ENCODE results near the gene KLB. TPM values are rescaled to one million over a fixed set of nuclear protein-coding genes. Genes with fewer than 3 reads are reported as not detected.
A peak's percentile ranks its signal among the peaks of the same experiment; 100 is the strongest.

KLB gene
- total and polyA plus RNA-seq, 4 donors: 13.5 to 31.0 (median 22.8) TPM

DNA sequence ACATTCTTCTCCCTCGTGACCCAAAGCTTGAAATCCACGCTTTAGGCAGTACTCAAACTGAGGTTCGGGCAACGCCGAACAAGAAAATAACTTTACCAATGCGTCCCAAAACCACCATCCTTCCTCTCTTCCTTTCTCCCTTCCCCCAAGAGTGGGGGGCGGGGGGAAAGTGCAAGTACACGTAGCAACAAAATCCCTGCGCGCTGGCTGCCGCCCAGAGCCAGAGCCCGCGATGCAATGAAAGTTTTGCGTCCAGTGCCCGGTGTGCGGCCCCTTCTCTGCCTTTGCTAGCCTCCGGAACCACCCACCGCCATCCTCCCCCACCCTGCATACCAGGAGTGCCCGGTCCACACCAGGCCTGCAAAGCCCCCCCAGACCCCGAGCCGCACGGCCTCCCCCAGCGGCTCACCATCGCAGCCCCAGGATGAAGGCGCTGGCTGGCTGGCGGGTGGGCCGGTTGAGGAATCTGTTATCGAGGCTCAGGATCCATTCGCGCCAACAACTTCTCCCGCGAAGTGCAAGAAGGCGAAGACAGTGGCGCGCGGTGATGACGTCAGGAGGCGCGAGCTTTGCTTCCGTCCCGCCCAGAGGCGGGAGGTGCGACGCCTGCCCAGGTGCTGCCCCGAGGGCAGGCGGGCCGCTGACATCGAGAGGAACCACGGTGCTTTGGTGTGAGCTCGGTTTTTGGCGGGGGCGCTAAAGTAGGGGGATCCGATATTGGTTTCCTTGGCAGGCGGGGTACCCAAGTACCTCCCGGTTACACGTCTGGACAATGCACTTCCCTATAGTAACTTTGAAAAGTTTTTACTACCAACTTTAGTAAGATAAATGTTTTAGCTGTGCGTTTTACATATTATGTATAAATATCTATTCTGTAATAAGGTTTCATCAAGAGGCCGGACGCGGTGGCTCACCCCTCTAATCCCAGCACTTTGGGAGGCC is 40.6 kb upstream of the KLB start, which contains the start of gene RFC1:
Gene RFC1, minus strand, starts transcription at position 533 of the 942 bp plus-strand sequence. Its CDS starts 121 bp downstream, at position 412.
- H3K4me3 ChIP-seq (ENCODE audit: low read depth in 1 of 3, low read length in 3 of 3): peak within 1 kb of the TSS; percentile 88 to 95 (median 91)

More for the DNA sequence above, 40.6 kb upstream of the KLB start, which contains the start of gene RFC1:
- peak within 1 kb of the TSS; percentile 94 to 97 for H3K27ac ChIP-seq (ENCODE audit: low read depth in 1 of 2, low read length in 2 of 2)
- H3K4me1 ChIP-seq (ENCODE audit: control insufficient read depth in 4 of 4, insufficient read depth in 4 of 4, low read length in 3 of 4): peaks cover 8 to 38% (median 25%) of the 10 kb centered on the region in 4 donors
- no peaks in the 10 kb centered on the region for H3K27me3 ChIP-seq (ENCODE audit: control insufficient read depth in 4 of 4, insufficient read depth in 4 of 4, low read length in 3 of 4)
- peak within 1 kb of the TSS; percentile 77 to 95 for H3K9ac ChIP-seq (ENCODE audit: low read depth in 1 of 2, low read length in 2 of 2)
- DNase-seq (ENCODE audit: low spot score): peak; percentile 94
- peaks cover 0 to 2% (median 0%) of the 10 kb centered on the region in 4 donors for H3K36me3 ChIP-seq (ENCODE audit: control insufficient read depth in 4 of 4, insufficient read depth in 3 of 4, low read depth in 1 of 4, low read length in 3 of 4)
- 4% methylated on average over 60 of the region's 60 CpGs for WGBS
- H3K9me3 ChIP-seq (ENCODE audit: control insufficient read depth in 4 of 4, low read length in 3 of 4): no peaks in the 10 kb centered on the region
- peak; percentile 55 for TF ChIP-seq SP1 (IDR thresholded peaks at IDR 0.05)
- TF ChIP-seq YY1 (IDR thresholded peaks at IDR 0.05): peak; percentile 56
- peak in 1 of 2 donors; percentile 70 for TF ChIP-seq GABPA (IDR thresholded peaks at IDR 0.05 in 1 of 2, conservative IDR thresholded peaks at IDR 0.05 in 1 of 2)
- TF ChIP-seq, protein P1, sequence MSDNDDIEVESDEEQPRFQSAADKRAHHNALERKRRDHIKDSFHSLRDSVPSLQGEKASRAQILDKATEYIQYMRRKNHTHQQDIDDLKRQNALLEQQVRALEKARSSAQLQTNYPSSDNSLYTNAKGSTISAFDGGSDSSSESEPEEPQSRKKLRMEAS (IDR thresholded peaks at IDR 0.05): peak; percentile 74
- TF ChIP-seq, protein P2, sequence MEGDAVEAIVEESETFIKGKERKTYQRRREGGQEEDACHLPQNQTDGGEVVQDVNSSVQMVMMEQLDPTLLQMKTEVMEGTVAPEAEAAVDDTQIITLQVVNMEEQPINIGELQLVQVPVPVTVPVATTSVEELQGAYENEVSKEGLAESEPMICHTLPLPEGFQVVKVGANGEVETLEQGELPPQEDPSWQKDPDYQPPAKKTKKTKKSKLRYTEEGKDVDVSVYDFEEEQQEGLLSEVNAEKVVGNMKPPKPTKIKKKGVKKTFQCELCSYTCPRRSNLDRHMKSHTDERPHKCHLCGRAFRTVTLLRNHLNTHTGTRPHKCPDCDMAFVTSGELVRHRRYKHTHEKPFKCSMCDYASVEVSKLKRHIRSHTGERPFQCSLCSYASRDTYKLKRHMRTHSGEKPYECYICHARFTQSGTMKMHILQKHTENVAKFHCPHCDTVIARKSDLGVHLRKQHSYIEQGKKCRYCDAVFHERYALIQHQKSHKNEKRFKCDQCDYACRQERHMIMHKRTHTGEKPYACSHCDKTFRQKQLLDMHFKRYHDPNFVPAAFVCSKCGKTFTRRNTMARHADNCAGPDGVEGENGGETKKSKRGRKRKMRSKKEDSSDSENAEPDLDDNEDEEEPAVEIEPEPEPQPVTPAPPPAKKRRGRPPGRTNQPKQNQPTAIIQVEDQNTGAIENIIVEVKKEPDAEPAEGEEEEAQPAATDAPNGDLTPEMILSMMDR (IDR thresholded peaks at IDR 0.05; ENCODE audit: low read depth, low read length, missing input control): no peak
- peak in 1 of 2 donors; percentile 45 for TF ChIP-seq HNF4A (conservative IDR thresholded peaks at IDR 0.05)
- TF ChIP-seq, protein P3, sequence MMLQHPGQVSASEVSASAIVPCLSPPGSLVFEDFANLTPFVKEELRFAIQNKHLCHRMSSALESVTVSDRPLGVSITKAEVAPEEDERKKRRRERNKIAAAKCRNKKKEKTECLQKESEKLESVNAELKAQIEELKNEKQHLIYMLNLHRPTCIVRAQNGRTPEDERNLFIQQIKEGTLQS (IDR thresholded peaks at IDR 0.05): no peak
- TF ChIP-seq, protein P4, sequence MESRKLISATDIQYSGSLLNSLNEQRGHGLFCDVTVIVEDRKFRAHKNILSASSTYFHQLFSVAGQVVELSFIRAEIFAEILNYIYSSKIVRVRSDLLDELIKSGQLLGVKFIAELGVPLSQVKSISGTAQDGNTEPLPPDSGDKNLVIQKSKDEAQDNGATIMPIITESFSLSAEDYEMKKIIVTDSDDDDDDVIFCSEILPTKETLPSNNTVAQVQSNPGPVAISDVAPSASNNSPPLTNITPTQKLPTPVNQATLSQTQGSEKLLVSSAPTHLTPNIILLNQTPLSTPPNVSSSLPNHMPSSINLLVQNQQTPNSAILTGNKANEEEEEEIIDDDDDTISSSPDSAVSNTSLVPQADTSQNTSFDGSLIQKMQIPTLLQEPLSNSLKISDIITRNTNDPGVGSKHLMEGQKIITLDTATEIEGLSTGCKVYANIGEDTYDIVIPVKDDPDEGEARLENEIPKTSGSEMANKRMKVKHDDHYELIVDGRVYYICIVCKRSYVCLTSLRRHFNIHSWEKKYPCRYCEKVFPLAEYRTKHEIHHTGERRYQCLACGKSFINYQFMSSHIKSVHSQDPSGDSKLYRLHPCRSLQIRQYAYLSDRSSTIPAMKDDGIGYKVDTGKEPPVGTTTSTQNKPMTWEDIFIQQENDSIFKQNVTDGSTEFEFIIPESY (IDR thresholded peaks at IDR 0.05): peak; percentile 64
- TF ChIP-seq RXRA (IDR thresholded peaks at IDR 0.05): peak in 1 of 2 donors; percentile 32
- no peak for TF ChIP-seq FOXA2 (IDR thresholded peaks at IDR 0.05)
- no peak for TF ChIP-seq FOXA1 (IDR thresholded peaks at IDR 0.05)
- peak; percentile 6 to 39 for TF ChIP-seq RAD21 (IDR thresholded peaks at IDR 0.05)
- TF ChIP-seq, protein P5, sequence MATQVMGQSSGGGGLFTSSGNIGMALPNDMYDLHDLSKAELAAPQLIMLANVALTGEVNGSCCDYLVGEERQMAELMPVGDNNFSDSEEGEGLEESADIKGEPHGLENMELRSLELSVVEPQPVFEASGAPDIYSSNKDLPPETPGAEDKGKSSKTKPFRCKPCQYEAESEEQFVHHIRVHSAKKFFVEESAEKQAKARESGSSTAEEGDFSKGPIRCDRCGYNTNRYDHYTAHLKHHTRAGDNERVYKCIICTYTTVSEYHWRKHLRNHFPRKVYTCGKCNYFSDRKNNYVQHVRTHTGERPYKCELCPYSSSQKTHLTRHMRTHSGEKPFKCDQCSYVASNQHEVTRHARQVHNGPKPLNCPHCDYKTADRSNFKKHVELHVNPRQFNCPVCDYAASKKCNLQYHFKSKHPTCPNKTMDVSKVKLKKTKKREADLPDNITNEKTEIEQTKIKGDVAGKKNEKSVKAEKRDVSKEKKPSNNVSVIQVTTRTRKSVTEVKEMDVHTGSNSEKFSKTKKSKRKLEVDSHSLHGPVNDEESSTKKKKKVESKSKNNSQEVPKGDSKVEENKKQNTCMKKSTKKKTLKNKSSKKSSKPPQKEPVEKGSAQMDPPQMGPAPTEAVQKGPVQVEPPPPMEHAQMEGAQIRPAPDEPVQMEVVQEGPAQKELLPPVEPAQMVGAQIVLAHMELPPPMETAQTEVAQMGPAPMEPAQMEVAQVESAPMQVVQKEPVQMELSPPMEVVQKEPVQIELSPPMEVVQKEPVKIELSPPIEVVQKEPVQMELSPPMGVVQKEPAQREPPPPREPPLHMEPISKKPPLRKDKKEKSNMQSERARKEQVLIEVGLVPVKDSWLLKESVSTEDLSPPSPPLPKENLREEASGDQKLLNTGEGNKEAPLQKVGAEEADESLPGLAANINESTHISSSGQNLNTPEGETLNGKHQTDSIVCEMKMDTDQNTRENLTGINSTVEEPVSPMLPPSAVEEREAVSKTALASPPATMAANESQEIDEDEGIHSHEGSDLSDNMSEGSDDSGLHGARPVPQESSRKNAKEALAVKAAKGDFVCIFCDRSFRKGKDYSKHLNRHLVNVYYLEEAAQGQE (IDR thresholded peaks at IDR 0.05): peak; percentile 65
